Stimulated activated CD4-positive, alpha-beta T cell treated with anti-CD3 and anti-CD28 coated beads, Interleukin-15, amount 100 ng/mL, for 48 hours (primary cell): ENCODE results near the gene TMEM106A.
"Not testable (repeated sequence)": the region's sequence is repeated elsewhere in the genome, so short reads cannot be mapped to it uniquely, and the experiment has no call there.

Source experiments
- DNase-seq, 2 donors: peaks; one replicate each; pipeline ENCODE4 v3.0.0-alpha.2; 2020; ENCODE audit warnings: low read depth in 2 of 2

TMEM106A gene

GRCh38 chr17:43211480-43212402 lies at the start of gene TMEM106A:
Gene TMEM106A (plus strand): TSS chr17:43211875. CDS start chr17:43213042, 1,167 bp downstream.
- peak; percentile 53 to 63 for DNase-seq

- DNase-seq = not testable (repeated sequence)
Observed at GRCh38 chr17:43165971-43166370, 45.7 kb upstream of the TMEM106A start.

GRCh38 chr17:43169561-43170139 lies 42.0 kb upstream of the TMEM106A start:
- peak in 1 of 2 donors; percentile 12 for DNase-seq

- DNase-seq = peak; percentile 78 to 81
Observed at GRCh38 chr17:43170140-43170765, 41.4 kb upstream of the TMEM106A start.

GRCh38 chr17:43170766-43171585 lies 40.7 kb upstream of the TMEM106A start, which contains the start of gene NBR1:
Gene NBR1 (plus strand): TSS chr17:43171214. CDS start chr17:43175800, 4,586 bp downstream.
- peak; percentile 91 to 93 for DNase-seq

GRCh38 chr17:43171586-43172487 lies 39.8 kb upstream of the TMEM106A start:
- DNase-seq = no peak

GRCh38 chr17:43175213-43176118 lies 36.2 kb upstream of the TMEM106A start:
- no peak for DNase-seq

- DNase-seq = no peak
Observed at GRCh38 chr17:43176119-43176570, 35.5 kb upstream of the TMEM106A start.

GRCh38 chr17:43183921-43184320 lies 27.8 kb upstream of the TMEM106A start:
- DNase-seq = no peak

GRCh38 chr17:43186656-43187055 lies 25.0 kb upstream of the TMEM106A start:
- not testable (repeated sequence) for DNase-seq

GRCh38 chr17:43193251-43193650 lies 18.4 kb upstream of the TMEM106A start:
- no peak for DNase-seq

GRCh38 chr17:43199633-43200032 lies 12.0 kb upstream of the TMEM106A start:
- DNase-seq = no peak

- no peak for DNase-seq
Observed at GRCh38 chr17:43200127-43200526, 11.5 kb upstream of the TMEM106A start.

GRCh38 chr17:43203013-43203412 lies 8.7 kb upstream of the TMEM106A start:
- not testable (repeated sequence) for DNase-seq

- DNase-seq = no peak
Observed at GRCh38 chr17:43210576-43210975, 1.1 kb upstream of the TMEM106A start.

- no peak for DNase-seq
Observed at GRCh38 chr17:43211123-43211479, 574 bp upstream of the TMEM106A start.

GRCh38 chr17:43212641-43213490 lies 1.2 kb downstream of the TMEM106A start:
- no peak for DNase-seq

GRCh38 chr17:43213545-43213944 lies 1.9 kb downstream of the TMEM106A start:
- no peak for DNase-seq
